H9 (cell line): ENCODE data around the gene APOL1. TPM values are rescaled to one million over a fixed set of nuclear protein-coding genes. Genes with fewer than 3 reads are reported as not detected.

ENCODE experiments used
- DNase-seq: peaks from one replicate; pipeline ENCODE4 v3.0.0-alpha.2; 2017
- H2AFZ ChIP-seq: one replicate; pipeline ENCODE4 v1.6.1; 2013; ENCODE audit warnings: mild to moderate bottlenecking, low read length, control low read depth, moderate library complexity
- H2AK5ac ChIP-seq: 2 replicates; pipeline ENCODE4 v1.6.1; 2013; ENCODE audit warnings: low read length, control low read depth, mixed read lengths; ENCODE audit not compliant: insufficient read length
- H2BK120ac ChIP-seq: one replicate; pipeline ENCODE4 v1.6.1; 2013; ENCODE audit warnings: low read depth, mild to moderate bottlenecking, low read length, control low read depth, inconsistent platforms; ENCODE audit not compliant: poor library complexity, severe bottlenecking
- H2BK12ac ChIP-seq: 2 replicates; pipeline ENCODE4 v1.6.1; 2013; ENCODE audit warnings: low read length, control low read depth, mixed read lengths, low read depth; ENCODE audit not compliant: insufficient read length
- H2BK15ac ChIP-seq: 2 replicates; pipeline ENCODE4 v1.6.1; 2013; ENCODE audit warnings: low read depth, low read length, control low read depth
- H2BK20ac ChIP-seq: one replicate; pipeline ENCODE4 v1.6.1; 2013; ENCODE audit warnings: low read depth, mild to moderate bottlenecking, low read length, control low read depth, inconsistent platforms; ENCODE audit not compliant: poor library complexity, severe bottlenecking
- H2BK5ac ChIP-seq: 2 replicates; pipeline ENCODE4 v1.6.1; 2013; ENCODE audit warnings: low read length, control low read depth, mixed read lengths; ENCODE audit not compliant: insufficient read length
- H3K14ac ChIP-seq: 2 replicates; pipeline ENCODE4 v1.6.1; 2013; ENCODE audit warnings: low read length, control low read depth; ENCODE audit not compliant: insufficient read depth
- H3K18ac ChIP-seq: 2 replicates; pipeline ENCODE4 v1.6.1; 2013; ENCODE audit warnings: low read depth, mild to moderate bottlenecking, mixed read lengths, low read length, control low read depth; ENCODE audit not compliant: insufficient read length
- H3K23ac ChIP-seq: 2 replicates; pipeline ENCODE4 v1.6.1; 2013; ENCODE audit warnings: low read length, control low read depth, mixed read lengths, low read depth; ENCODE audit not compliant: insufficient read length
- H3K23me2 ChIP-seq: 2 replicates; pipeline ENCODE4 v1.6.1; 2013; ENCODE audit warnings: low read depth, mild to moderate bottlenecking, mixed read lengths, low read length, control low read depth; ENCODE audit not compliant: insufficient read length, poor library complexity, severe bottlenecking
- H3K27ac ChIP-seq: 2 replicates; pipeline ENCODE4 v1.5.1; 2013; ENCODE audit warnings: low read length, control low read depth, mixed read lengths, low read depth; ENCODE audit not compliant: insufficient read length
- H3K27me3 ChIP-seq: 2 replicates; pipeline ENCODE4 v1.6.1; 2013; ENCODE audit warnings: low read length, control low read depth, inconsistent platforms; ENCODE audit not compliant: insufficient read depth
- H3K4ac ChIP-seq: 2 replicates; pipeline ENCODE4 v1.6.1; 2013; ENCODE audit warnings: low read depth, mild to moderate bottlenecking, control low read depth, inconsistent platforms, low read length, moderate library complexity
- H3K4me1 ChIP-seq: 2 replicates; pipeline ENCODE4 v1.6.1; 2013; ENCODE audit warnings: low read length, control low read depth, inconsistent platforms; ENCODE audit not compliant: insufficient read depth
- H3K4me2 ChIP-seq: 2 replicates; pipeline ENCODE4 v1.6.1; 2013; ENCODE audit warnings: low read length, control low read depth, mixed read lengths; ENCODE audit not compliant: insufficient read length, insufficient read depth
- H3K56ac ChIP-seq: 2 replicates; pipeline ENCODE4 v1.6.1; 2013; ENCODE audit warnings: low read depth, mild to moderate bottlenecking, mixed read lengths, low read length, control low read depth; ENCODE audit not compliant: insufficient read length
- H3K79me1 ChIP-seq: 2 replicates; pipeline ENCODE4 v1.6.1; 2013; ENCODE audit warnings: low read depth, mild to moderate bottlenecking, moderate library complexity, low read length, control low read depth, inconsistent platforms; ENCODE audit not compliant: insufficient read depth, poor library complexity, severe bottlenecking
- H3K79me2 ChIP-seq: 2 replicates; pipeline ENCODE4 v1.6.1; 2013; ENCODE audit warnings: low read length, control low read depth, inconsistent platforms; ENCODE audit not compliant: insufficient read depth
- H3K9ac ChIP-seq: 2 replicates; pipeline ENCODE4 v1.6.1; 2013; ENCODE audit warnings: low read length, control low read depth, mixed read lengths; ENCODE audit not compliant: insufficient read length; ENCODE audit errors: extremely low read depth
- H3K9me3 ChIP-seq: one replicate; pipeline ENCODE4 v1.6.1; 2013; ENCODE audit warnings: low read depth, low read length, inconsistent platforms; ENCODE audit not compliant: control insufficient read depth
- H3T11ph ChIP-seq: one replicate; pipeline ENCODE4 v1.6.1; 2013; ENCODE audit warnings: mild to moderate bottlenecking, low read length, control low read depth, inconsistent platforms
- H4K20me1 ChIP-seq: one replicate; pipeline ENCODE4 v1.6.1; 2013; ENCODE audit not compliant: control insufficient read depth, insufficient read length, insufficient read depth
- H4K5ac ChIP-seq: 2 replicates; pipeline ENCODE4 v1.6.1; 2013; ENCODE audit warnings: low read depth, mild to moderate bottlenecking, mixed read lengths, low read length, control low read depth; ENCODE audit not compliant: insufficient read length
- H4K8ac ChIP-seq: replicated peaks from 2 replicates; pipeline ENCODE4 v1.6.1; 2013; ENCODE audit warnings: low read length, control low read depth, mixed read lengths, low read depth; ENCODE audit not compliant: insufficient read length
- H4K91ac ChIP-seq: 2 replicates; pipeline ENCODE4 v1.6.1; 2013; ENCODE audit warnings: low read depth, mild to moderate bottlenecking, moderate library complexity, mixed read lengths, low read length, control low read depth; ENCODE audit not compliant: insufficient read length
- H3K27ac Mint-ChIP-seq, 3 experiments: 2 replicates in 2 of 3; 3 replicates in 1 of 3; pipeline ENCODE4 v1.8.0; 2020 to 2021; ENCODE audit warnings: mixed read lengths in 3 of 3, mild to moderate bottlenecking in 1 of 3, moderate library complexity in 1 of 3
- H3K27me3 Mint-ChIP-seq: 2 replicates; pipeline ENCODE4 v1.8.0; 2021; ENCODE audit warnings: low read depth, mild to moderate bottlenecking, moderate library complexity, mixed read lengths
- H3K36me3 Mint-ChIP-seq, 3 experiments: 2 replicates in 2 of 3; 3 replicates in 1 of 3; pipeline ENCODE4 v1.8.0; 2020 to 2021; ENCODE audit warnings: low read depth in 3 of 3, mixed read lengths in 3 of 3; ENCODE audit not compliant: insufficient read depth in 1 of 3
- H3K4me1 Mint-ChIP-seq, 2 experiments: 2 replicates each; pipeline ENCODE4 v1.8.0; 2020; ENCODE audit warnings: mixed read lengths in 2 of 2
- H3K4me3 Mint-ChIP-seq, 2 experiments: 2 replicates in 1 of 2; 3 replicates in 1 of 2; pipeline ENCODE4 v1.8.0; 2020 to 2021; ENCODE audit warnings: mild to moderate bottlenecking in 2 of 2, mixed read lengths in 2 of 2, moderate library complexity in 1 of 2
- H3K9me3 Mint-ChIP-seq, 2 experiments: 2 replicates in 1 of 2; 3 replicates in 1 of 2; pipeline ENCODE4 v1.8.0; 2020; ENCODE audit warnings: mild to moderate bottlenecking in 2 of 2, mixed read lengths in 2 of 2, moderate library complexity in 1 of 2
- CTCF ChIP-seq: fragments of 200-600 bp; sonication (generic); conservative IDR thresholded peaks from 3 replicates; pipeline ENCODE4 v1.8.0; 2021; ENCODE audit warnings: antibody characterized with exemption, mild to moderate bottlenecking
- WGBS: extraction: QIAGEN DNeasy Blood & Tissue Kit; methylation state at CpG from one replicate; pipeline ENCODE4 v1.1.7; 2013; ENCODE audit warnings: missing lambda C conversion rate, low lambda C conversion rate, mixed read lengths; ENCODE audit not compliant: insufficient read length; ENCODE audit errors: extremely low coverage; 5-methylcytosine and 5-hydroxymethylcytosine counted together
- total RNA-seq: library from RNA; stranded (reverse); gene quantifications from 2 replicates; pipeline ENCODE4 v1.2.1, GENCODE V29; 2021

Gene APOL1
- total RNA-seq, 1 experiment from 2014 or later: not detected

- DNase-seq: no peak
- H4K8ac ChIP-seq: no peak overlapping the region
- no peak overlapping the region for H2BK12ac ChIP-seq
- no peak overlapping the region for H3K14ac ChIP-seq
- no peak overlapping the region for H2AK5ac ChIP-seq
- Mint-ChIP-seq H3K27me3 (peaks cover 11% of the 10 kb centered on the region), H3K9me3 (peaks cover 20 to 21% of the 10 kb centered on the region in 2 experiments), H3K36me3 (peaks cover 5 to 16% (median 9%) of the 10 kb centered on the region in 3 experiments; a peak in 6 of 7 replicates), H3K27ac (no peak overlapping the region), H3K4me1 (peaks cover 13 to 15% of the 10 kb centered on the region in 2 experiments), H3K4me3 (no peak overlapping the region)
- H3K4me2 ChIP-seq: no peak overlapping the region
- no peak overlapping the region for H2BK15ac ChIP-seq
- H3K9me3 ChIP-seq: peaks cover 10% of the 10 kb centered on the region
- H3K4me1 ChIP-seq: no peaks in the 10 kb centered on the region
- H3K27me3 ChIP-seq: no peaks in the 10 kb centered on the region
- no peak overlapping the region for H3K56ac ChIP-seq
- no peak overlapping the region for H3K23ac ChIP-seq
- H4K20me1 ChIP-seq: no peaks in the 10 kb centered on the region
- H3K23me2 ChIP-seq: no peaks in the 10 kb centered on the region
- H2BK20ac ChIP-seq: no peak overlapping the region
- H3K27ac ChIP-seq: no peak overlapping the region
- H4K91ac ChIP-seq: peak overlapping the region; percentile 13
- no peak overlapping the region for H3K4ac ChIP-seq
- no peaks in the 10 kb centered on the region for H3K79me2 ChIP-seq
- no CpG with 5 or more reads among the region's 3 CpGs for WGBS
- no peak overlapping the region for H2BK5ac ChIP-seq
- H2AFZ ChIP-seq: no peak overlapping the region
- H4K5ac ChIP-seq: no peak overlapping the region
- H2BK120ac ChIP-seq: no peak overlapping the region
- H3K79me1 ChIP-seq: no peaks in the 10 kb centered on the region
- no peak overlapping the region for H3K18ac ChIP-seq
- H3K9ac ChIP-seq: no peak overlapping the region
- no peak overlapping the region for H3T11ph ChIP-seq
- no peak for TF ChIP-seq CTCF
Observed at GRCh38 chr22:36246718-36247117, 6.2 kb upstream of the APOL1 start.
